NK-92 treated with Interleukin-12 subunit alpha and Interleukin-12 subunit beta, amount 100 ng/mL, for 24 hours (cell line): Measurements from ENCODE around the gene FAM76B.

Source experiments
- DNase-seq: peaks from one replicate; lab custom pipeline; 2025; lab: John Stamatoyannopoulos, UW

FAM76B gene

GRCh38 chr11:95729462-95729861, 60.1 kb downstream of the FAM76B start:
- DNase-seq = no peak

DNA sequence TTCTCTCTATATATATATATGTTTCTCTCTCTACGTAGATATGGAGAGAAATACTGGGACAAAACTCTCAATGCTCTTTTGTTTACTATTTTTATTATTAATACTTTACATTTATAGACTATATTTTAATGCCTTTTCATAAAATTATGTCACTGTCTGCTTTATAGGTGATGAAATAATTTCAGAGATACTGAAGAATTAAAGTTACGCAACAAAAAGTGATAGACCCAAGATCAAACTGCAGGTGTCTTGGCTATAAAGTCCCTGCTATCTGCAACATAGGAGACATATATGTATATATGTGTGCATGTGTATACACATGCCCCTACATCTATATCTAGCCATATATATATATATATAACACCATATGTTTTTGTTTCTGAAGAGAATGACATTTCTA, 60.8 kb downstream of the FAM76B start:
- no peak for DNase-seq

DNA sequence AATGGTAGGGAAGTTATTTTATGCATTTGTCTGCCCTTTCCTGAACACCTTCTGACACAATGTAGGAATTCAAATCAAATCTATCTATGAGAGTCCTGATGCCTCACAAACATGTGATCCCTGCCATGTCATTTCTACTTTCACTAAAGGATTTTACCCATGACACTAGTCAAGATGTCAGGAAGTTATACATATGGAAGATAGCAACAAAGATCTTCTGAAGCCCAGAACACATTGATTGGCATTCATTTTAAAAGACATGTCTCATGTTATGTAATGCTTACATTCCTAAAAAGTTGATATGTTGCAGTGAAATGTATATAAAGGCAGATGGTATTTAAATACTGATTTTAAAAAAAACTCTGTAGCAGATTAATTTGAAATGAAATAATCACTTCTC, 61.5 kb downstream of the FAM76B start:
- no peak for DNase-seq

DNA sequence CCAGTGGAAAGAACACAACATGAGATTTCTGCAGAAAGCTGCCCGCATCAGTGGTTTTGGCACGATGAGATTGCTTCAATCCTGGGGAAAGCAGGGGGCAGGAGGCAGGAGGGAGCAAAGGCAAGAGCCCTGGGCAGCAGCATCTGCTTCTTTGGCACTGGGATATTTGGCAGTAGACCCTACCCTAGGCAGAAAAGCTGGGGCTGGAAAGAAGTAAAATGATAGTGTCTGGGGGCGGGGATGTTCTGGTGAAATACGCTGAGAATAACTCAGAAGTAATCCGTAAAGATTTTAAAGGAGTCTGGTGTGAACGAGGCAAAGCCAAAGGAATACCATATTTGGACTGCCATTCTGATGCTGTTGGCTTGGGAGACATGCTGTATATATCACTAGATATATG, 62.0 kb downstream of the FAM76B start:
- DNase-seq = no peak

DNA sequence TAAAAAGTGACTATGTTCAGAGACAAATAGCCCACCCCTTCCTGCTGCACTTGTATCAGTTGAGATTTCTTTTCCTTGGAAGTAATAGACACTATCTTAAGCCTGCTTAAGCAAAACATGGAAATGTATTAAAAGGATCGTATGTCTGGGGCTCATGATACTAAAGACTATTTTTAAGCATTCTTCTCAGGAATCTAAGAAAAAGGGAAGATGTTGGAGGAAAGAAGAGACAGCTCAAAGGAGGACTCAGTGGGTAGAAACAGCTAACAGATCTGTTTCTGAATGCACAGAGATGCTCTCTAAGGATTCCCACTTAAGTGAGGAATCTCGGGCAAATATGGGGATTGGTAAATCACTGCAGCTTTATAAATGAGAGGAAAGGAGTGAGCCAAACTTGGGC, 62.5 kb downstream of the FAM76B start:
- no peak for DNase-seq

DNA sequence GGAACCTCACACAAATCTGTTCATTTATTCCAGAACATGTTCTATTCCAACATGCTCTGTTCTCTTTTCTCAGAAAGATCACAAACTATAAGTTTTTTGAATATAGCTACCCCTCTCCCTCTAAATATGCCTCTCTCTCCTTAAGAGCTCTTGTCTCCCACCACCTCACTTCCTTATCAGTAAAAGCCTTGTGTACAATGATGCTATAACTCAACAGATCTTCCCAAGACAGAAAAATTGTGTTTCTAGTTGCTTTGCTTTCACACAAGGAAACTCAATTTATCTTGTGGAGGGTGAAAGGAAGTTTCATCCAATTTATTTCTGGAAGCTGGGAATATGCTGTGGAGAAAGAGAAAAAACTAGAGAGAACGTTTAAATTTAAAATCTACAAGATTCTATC, 64.4 kb downstream of the FAM76B start:
- DNase-seq = no peak

GRCh38 chr11:95723361-95723942, 66.1 kb downstream of the FAM76B start:
- no peak for DNase-seq

- DNase-seq = no peak
These were observed 69.4 kb downstream of the FAM76B start for GRCh38 chr11:95720195-95720594.
